NAMALWA (cell line): ENCODE measurements around the gene SEMA6A.

ENCODE experiments used
- DNase-seq: peaks from one replicate; pipeline ENCODE4 v3.0.0-alpha.2; 2015; ENCODE audit warnings: low spot score

Gene SEMA6A, protein sequence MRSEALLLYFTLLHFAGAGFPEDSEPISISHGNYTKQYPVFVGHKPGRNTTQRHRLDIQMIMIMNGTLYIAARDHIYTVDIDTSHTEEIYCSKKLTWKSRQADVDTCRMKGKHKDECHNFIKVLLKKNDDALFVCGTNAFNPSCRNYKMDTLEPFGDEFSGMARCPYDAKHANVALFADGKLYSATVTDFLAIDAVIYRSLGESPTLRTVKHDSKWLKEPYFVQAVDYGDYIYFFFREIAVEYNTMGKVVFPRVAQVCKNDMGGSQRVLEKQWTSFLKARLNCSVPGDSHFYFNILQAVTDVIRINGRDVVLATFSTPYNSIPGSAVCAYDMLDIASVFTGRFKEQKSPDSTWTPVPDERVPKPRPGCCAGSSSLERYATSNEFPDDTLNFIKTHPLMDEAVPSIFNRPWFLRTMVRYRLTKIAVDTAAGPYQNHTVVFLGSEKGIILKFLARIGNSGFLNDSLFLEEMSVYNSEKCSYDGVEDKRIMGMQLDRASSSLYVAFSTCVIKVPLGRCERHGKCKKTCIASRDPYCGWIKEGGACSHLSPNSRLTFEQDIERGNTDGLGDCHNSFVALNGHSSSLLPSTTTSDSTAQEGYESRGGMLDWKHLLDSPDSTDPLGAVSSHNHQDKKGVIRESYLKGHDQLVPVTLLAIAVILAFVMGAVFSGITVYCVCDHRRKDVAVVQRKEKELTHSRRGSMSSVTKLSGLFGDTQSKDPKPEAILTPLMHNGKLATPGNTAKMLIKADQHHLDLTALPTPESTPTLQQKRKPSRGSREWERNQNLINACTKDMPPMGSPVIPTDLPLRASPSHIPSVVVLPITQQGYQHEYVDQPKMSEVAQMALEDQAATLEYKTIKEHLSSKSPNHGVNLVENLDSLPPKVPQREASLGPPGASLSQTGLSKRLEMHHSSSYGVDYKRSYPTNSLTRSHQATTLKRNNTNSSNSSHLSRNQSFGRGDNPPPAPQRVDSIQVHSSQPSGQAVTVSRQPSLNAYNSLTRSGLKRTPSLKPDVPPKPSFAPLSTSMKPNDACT

DNA sequence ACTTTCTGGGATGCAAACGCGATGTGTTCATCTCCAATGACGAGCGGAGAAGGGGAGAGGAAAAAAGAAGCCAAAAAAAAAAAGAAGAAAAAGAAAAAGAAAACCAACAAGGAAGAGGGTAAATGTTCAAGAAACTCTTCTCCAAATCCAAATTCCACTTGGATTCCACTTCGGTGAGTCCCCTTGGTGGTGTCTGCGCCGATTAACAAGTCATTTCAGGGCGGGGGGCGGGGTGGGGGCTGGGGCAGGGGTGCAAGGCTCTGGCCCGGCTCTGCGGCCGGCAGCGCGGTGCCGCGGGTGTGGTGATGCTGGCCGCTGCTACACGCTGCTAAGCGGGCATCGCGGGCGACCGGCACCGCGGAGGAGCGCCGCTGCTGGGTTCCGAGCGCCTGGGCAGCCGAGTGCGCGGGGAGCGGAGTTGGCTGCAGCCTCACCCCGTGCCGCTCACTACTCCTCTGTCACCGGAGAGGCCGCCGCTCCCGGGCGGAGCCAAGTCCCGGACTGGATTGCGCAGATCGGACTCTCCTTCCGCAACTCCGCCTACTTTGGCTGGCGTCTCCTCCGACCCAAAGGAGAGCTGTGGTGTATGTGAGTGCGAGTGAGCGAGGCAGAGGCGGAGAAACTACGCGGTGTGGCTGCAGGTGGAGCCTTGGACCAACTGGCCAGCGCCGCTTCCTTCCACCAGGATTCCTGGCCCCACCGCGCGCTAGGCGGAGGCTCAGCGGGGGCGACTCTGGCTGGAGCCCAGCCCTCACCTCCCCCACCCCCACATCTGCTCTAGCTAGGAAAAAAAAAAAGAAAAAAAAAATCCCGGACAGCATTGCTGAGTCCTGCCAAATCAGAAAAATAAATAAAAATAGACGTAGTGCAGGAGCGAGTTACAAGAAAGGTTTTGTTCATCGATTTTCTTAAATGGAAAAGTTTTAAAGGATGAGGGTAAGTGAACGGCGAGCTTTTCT lies at the start of gene SEMA6A:
Gene SEMA6A, minus strand, starts transcription at position 457 of the 959 bp plus-strand sequence. CDS start 69,879 bp downstream, outside the sequence.
- no peak for DNase-seq

DNA sequence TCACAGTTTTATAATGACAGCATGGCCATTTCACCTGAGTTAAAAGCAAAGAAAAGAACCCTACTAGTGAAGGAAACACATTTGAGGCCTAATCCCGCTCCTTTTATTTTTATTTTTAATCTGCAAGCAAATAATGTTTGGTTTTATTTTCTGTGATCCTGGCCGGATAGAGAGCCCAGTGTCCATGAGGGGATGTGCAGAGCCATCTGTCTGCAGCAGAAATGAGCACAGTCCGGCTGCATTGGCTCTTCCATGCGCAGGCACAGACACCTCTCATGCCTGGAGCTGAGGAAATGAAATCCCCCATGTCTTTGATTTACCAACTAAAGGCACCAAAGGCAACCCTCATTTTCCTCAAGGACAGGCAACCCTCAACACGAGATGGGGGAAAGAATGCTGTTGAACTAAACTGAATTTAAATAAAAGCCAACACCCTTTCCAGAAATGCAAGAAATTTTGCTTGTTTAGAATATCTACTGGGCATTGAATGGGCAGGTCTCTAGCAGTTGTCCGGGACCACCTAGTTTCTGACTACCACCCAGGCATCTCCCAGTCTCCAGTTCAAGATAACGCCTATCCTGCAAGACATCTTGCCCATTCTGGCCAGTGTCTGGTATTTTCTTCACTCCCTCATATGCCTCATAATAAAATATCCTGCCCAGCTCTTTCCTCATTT lies 47.9 kb upstream of the SEMA6A start:
- DNase-seq = no peak

DNA sequence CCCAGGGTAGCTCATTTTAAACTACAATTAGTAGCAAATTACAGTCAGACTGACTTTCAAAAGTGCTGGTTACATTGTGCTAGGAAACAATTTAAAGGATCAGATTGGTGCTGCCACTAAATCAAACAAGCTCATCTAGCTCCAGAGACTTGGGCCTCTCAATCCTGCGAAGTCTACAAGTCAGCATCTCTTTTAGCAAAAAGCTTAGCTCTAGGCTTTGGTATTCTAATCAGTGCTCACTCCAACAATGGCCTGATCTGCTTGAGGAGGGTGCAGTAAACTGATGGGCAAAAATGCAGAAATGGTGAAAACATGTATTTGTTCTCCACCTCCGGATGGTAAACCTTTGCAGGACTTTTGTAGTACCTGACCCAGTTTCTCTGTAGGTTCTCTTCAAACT lies 47.0 kb upstream of the SEMA6A start:
- DNase-seq = no peak

DNA sequence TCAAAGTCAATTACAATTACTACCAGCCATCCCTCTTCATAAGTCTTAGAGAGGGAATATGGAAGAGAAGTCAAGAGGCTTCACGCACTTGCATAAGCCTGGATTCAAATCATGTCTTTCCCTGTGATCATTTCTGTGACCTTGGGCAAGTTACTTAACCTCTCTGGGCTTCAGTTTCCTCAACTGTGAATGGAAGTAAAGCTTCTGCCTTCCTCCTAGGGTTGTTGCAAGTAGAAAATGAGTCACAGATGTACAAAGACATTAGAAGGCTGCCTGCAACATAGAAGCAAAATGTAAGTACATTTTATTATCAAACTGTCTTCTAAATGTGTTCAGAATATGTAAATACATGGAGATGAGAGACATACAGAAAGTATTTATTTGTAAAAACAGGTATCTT lies 42.3 kb upstream of the SEMA6A start:
- DNase-seq = no peak

DNA sequence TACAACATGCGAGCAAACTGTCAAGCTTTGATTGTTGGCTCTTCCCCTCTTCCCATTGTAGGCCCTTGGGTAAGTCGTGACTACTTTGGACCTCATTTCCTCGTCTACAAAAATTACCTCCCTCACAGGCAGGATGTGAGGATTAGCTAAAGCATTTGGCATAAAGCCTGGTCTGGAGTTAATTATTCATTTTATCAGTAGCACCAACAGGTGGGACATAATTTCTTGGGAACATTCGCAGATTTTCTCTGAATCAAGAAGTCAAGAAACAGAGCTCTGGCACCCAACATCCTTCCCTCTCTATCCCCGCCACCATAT lies 39.9 kb upstream of the SEMA6A start:
- DNase-seq = no peak

DNA sequence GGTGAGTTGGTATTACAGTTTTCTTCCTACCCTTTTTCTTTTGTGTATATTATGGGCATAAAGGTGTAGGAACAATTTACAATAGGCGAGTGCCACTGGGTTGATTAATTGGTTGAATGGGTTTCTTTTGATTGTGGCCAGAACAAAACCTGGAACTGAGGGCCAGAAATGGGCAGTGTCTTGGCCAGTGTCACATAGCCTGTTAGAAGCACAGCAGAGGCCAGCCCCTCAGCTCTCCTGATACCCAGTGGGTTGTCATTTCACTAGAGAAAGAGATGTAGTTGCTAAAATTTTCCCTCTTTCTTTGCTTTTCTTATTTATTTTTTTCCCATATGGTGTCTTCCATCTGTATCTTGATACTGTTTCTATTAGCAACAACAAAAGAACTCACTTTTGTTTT lies 38.8 kb upstream of the SEMA6A start:
- DNase-seq = no peak

DNA sequence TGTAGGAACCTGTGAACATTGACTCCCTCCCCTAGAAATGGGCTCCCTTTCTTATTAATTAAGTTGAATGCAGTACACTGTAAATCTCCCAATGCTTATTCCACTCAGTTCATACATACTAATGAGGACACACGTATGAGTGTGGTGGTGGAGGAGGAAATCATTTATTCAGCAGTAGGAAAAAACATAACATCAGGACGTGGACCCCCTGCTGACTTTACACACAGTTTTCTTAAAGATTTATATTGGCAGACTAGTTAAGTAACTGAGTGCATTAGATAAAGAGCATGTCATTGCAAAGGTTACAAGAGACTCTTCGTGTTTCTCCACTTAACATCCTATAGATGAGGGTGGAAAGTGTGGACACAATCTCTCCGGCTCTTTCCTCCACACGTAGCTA lies 37.8 kb upstream of the SEMA6A start:
- no peak for DNase-seq

DNA sequence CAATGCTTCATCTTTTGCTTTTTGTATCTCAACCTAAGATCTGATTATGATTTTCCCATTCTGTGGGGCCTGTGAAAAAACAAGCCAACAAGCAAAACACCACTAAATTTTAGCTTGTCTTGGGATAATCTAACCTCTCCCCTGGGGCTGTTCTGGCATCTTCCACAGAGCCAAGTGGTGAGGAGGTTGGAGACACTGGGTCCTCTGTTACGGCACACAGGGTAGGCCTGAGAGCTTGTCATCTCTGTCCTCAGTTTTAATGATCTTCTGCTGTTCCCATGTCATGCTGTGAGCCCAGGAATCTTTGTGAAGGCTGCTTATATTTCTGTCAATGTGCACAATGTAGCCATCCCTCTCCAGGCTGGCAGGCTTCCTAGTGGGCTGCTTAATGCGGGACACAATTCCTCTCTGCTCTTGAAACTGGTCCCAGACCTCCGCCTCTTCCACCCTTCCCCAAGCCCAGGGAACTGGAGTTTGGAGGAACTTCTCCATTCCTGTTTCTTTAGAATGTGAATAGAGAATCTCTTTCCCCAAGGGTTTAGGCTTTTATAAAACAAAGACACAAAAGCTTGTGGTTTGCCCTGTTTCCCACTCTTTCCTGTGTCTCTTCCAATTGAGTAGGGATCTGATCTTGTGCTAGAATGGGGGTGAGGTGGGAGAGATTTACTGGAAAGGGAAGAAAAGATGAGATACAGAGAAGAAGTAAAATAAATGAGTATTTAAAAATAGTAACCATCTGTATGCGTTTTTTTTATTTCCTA lies 30.9 kb upstream of the SEMA6A start:
- DNase-seq = no peak

DNA sequence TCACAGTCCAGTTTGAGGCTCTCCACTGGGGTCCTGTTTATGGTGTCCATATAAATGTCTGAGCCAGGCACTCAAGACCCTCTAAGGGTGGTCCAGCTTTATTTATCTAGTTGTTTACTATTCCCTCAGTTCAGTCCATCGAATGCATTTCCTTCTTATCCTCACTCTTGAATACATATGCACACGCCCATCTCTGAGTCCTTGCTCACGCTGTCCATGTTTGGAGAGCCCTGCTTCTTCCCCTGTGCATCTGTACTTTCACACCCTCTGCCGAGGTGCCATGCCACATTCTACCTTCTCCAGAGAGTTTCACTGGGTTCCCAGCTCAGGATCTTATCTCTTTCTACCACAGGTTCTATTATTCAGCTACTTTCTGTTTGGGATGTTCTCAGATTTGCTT lies 30.2 kb upstream of the SEMA6A start:
- no peak for DNase-seq

DNA sequence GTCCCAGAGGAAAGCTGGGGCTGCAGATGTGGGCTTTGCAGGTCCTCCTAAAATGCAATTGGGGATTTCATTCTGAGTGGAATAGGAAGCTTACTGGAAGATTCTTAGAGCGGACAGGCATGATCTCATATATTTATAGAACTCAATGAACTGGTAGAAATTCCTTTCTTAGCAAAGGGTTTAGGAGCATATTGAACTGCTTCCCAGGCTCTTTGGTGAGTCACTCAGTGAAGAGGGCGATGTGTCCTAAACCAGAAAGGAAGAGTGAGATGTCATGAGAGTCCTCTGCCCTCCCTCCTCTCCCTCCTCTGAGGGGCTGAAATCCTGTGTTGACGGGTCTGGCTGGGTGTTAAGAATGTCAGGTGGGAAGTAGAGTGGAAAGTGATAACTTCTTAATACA lies 26.3 kb upstream of the SEMA6A start:
- no peak for DNase-seq

DNA sequence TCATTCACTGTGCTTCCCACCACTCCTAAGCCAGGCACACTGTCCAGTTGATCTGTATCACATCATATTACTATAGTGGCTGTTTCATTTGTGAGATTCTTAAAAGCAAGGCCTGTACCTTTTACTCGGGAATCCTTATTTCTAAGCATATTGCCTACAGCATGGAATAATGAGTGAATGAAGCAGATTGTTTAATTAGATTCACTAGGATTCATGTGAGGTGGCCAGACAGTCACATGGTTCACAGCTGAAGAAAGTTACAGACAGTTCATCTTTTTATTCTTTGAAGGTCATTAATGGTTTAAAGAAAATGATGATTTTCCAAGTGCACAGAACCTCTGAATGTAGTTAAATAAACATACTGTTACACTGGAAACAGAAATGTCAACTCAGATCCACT lies 24.3 kb upstream of the SEMA6A start:
- DNase-seq = no peak

DNA sequence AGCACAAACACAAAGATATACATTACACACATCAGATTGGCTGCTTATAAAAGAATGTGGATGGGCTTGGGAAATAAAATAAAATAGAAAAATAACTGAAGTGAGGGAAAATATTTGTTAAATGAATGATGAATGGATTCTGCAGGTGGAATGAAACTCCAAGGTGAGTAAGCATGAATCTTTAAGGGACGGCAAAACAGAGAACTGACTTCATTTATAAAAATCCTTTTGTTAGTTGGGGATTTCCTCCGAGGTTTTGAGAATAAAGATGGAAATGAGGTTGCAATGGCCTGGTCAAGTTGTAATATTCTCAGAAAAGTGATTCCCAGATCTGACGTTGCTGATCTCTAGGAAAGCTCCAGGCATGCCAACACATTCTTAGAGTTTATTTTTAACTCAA lies 20.9 kb upstream of the SEMA6A start:
- no peak for DNase-seq

DNA sequence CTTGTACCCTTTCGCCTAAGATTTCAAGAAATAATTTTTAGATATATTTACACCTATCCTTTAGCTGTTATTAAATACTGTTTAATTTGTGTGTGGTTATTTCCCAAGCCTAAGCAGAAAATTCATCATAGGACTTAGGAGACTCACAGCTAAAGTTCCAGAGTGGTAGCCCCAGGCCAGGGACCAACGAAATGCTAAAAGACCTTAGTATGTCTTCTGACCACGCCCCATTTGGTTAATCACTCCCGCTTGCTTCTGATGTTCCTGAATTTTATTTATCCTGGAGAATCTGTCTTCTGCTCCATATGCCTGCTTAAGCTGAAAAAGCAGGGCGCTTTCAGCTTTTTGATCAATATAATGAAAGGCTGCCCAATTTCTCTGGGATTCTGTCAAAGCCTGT lies 18.7 kb upstream of the SEMA6A start:
- no peak for DNase-seq

DNA sequence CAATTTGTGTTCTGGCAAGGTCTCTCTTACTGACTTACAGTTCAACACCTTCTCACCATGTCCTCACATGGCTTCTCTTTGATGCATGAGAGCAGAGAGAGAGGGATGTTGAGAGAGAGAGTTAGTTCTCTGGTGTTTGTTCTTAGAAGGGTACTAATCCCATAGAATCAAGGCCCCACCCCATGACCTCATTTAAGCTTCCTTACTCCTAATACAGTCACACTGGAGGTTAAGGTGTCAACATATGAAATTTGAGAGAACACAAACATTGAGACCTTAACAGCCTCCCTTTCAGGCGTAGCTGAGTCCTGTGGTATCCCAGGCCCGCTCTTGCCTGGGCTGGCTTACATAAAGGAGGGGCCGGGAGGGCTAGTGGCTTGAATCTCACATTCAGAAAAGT lies 10.6 kb upstream of the SEMA6A start:
- DNase-seq = no peak

DNA sequence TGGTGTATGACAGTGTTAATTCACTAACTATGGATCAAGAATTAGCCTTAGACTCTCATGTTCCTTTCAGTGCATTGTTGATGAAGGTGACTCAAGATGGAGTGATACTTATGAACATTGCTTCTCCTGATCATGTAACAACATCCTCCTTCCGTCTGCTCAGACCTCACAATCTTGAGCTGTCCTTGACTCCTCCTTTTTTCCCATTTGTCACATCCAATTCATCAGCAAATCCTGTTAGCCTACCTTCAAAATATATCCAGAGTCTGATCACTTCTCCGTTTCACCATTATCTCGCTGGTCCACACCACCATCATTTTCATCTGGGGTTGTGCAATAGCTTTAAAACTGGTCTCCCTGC lies 9.2 kb upstream of the SEMA6A start:
- DNase-seq = no peak

DNA sequence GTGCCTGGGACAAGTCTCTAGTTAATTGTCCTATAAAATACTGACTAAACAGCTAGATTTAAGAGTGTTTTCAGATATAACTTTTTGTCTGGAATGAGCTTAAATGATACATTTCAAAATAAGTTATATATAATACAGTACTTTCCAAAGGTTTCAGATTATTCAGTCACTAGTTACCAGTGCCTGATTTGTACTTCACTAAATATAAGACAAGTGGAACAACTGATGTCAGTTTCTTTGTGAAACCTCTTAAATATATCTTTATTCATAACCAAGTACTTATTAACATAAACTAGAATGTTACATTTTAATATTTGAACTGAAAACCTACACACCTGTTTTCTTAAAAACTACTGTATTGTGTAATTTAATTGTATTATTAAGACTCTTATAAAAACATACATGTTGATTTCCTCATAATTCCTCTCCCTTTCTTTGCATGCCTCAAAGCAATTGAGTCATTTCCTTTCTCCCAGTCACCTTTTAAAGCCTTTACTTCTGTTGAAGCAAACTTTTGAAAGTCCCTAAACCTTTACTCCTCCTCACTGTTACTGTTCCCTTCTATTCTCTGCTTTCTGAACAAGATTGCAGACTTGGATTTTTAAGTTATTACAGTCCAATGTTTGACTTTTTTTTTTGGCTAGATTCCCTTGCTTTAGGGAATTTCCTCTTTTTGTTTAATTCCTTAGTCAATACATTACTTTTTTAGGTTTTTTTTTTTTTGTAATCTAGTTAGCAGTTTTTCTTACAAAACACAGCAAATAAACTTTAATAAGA lies 8.7 kb upstream of the SEMA6A start:
- no peak for DNase-seq

DNA sequence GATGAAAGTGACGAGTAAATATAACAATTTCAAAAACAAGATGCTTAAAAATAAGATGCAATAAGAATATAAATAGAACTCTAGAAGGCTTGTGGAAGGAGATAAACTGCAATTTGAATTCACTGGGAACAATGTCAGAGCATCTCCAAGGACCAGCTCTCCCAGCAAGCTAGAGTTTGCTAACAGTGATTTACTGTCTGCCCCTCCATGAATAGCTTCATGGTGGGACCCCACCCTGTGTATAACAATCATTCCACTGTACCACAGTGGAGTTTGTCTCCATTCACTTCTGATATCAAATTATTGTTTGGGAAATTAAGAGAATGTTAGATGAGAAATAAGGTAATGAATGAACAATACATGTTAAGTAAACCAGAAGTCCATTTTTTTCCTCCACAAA lies 7.3 kb upstream of the SEMA6A start:
- no peak for DNase-seq

DNA sequence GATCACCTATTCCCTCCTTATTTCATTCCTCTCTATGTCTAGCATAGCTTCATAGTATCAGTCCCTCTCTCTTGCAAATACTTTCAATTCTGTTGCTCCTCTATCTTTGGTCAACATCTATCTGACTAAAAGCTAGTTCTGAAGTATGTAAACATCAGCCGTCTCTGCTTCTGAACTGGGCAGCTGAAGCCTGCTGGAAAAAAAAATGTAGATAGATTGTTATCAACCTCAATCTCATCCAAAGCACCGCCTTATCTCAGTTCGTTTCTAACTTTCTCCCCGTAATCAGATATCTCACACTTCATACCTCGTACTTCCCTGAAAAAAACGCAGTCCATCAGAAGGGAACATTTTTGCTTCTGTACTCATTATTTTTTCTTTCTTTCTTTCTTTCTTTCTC lies 4.5 kb upstream of the SEMA6A start:
- no peak for DNase-seq

DNA sequence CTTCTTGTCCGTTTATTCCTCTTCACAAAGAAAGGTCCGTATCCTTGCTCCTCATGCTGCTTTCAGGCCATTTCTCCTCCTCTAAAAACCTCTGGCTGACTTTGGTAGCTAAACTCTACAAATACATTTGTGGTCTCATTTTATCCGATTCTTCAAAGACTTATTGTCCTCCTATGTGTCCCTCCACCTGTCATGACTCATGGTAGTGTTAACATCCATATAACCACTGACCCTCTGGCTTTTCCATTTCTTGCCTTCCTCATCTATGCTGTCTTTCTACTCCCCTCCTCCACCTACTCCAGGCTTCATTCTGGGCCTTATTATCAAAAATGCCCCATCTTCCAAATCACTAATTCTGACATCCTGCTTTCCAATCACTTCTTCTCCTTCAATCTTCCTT lies 4.1 kb upstream of the SEMA6A start:
- no peak for DNase-seq
